GM12872 (cell line): ENCODE results near the gene ZCRB1.

Experiments
- CTCF ChIP-seq: IDR thresholded peaks from 3 replicates; pipeline ENCODE4 v1.5.1; 2011; ENCODE audit warnings: low read depth, mild to moderate bottlenecking, low read length, moderate library complexity; ENCODE audit not compliant: insufficient read depth

The ZCRB1 gene

GRCh38 chr12:42325653-42326474 lies at the start of gene ZCRB1, which contains the start of gene PPHLN1:
Gene ZCRB1 (minus strand): TSS chr12:42326094. CDS start chr12:42324102, 1,992 bp downstream.
Gene PPHLN1 (plus strand): TSS chr12:42326167. CDS start chr12:42335903, 9,736 bp downstream.
- TF ChIP-seq CTCF = no peak

- no peak for TF ChIP-seq CTCF
These were observed 47.8 kb upstream of the ZCRB1 start for GRCh38 chr12:42373669-42374068.

GRCh38 chr12:42372154-42372791 lies 46.4 kb upstream of the ZCRB1 start:
- peak; percentile 78 for TF ChIP-seq CTCF

GRCh38 chr12:42370013-42370412 lies 44.1 kb upstream of the ZCRB1 start:
- TF ChIP-seq CTCF = no peak

GRCh38 chr12:42365486-42365885 lies 39.6 kb upstream of the ZCRB1 start:
- TF ChIP-seq CTCF = no peak

GRCh38 chr12:42364692-42365091 lies 38.8 kb upstream of the ZCRB1 start:
- TF ChIP-seq CTCF = no peak

- no peak for TF ChIP-seq CTCF
These were observed 36.9 kb upstream of the ZCRB1 start for GRCh38 chr12:42362647-42363260.
